H9 (cell line): ENCODE results near the gene MICU1. TPM values are rescaled to one million over a fixed set of nuclear protein-coding genes. Genes with fewer than 3 reads are reported as not detected.

ENCODE experiments used
- DNase-seq: peaks from one replicate; pipeline ENCODE4 v3.0.0-alpha.2; 2017
- H2AFZ ChIP-seq: one replicate; pipeline ENCODE4 v1.6.1; 2013; ENCODE audit warnings: mild to moderate bottlenecking, low read length, control low read depth, moderate library complexity
- H2AK5ac ChIP-seq: 2 replicates; pipeline ENCODE4 v1.6.1; 2013; ENCODE audit warnings: low read length, control low read depth, mixed read lengths; ENCODE audit not compliant: insufficient read length
- H2BK120ac ChIP-seq: one replicate; pipeline ENCODE4 v1.6.1; 2013; ENCODE audit warnings: low read depth, mild to moderate bottlenecking, low read length, control low read depth, inconsistent platforms; ENCODE audit not compliant: poor library complexity, severe bottlenecking
- H2BK12ac ChIP-seq: 2 replicates; pipeline ENCODE4 v1.6.1; 2013; ENCODE audit warnings: low read length, control low read depth, mixed read lengths, low read depth; ENCODE audit not compliant: insufficient read length
- H2BK15ac ChIP-seq: 2 replicates; pipeline ENCODE4 v1.6.1; 2013; ENCODE audit warnings: low read depth, low read length, control low read depth
- H2BK20ac ChIP-seq: one replicate; pipeline ENCODE4 v1.6.1; 2013; ENCODE audit warnings: low read depth, mild to moderate bottlenecking, low read length, control low read depth, inconsistent platforms; ENCODE audit not compliant: poor library complexity, severe bottlenecking
- H2BK5ac ChIP-seq: 2 replicates; pipeline ENCODE4 v1.6.1; 2013; ENCODE audit warnings: low read length, control low read depth, mixed read lengths; ENCODE audit not compliant: insufficient read length
- H3K14ac ChIP-seq: 2 replicates; pipeline ENCODE4 v1.6.1; 2013; ENCODE audit warnings: low read length, control low read depth; ENCODE audit not compliant: insufficient read depth
- H3K18ac ChIP-seq: 2 replicates; pipeline ENCODE4 v1.6.1; 2013; ENCODE audit warnings: low read depth, mild to moderate bottlenecking, mixed read lengths, low read length, control low read depth; ENCODE audit not compliant: insufficient read length
- H3K23ac ChIP-seq: 2 replicates; pipeline ENCODE4 v1.6.1; 2013; ENCODE audit warnings: low read length, control low read depth, mixed read lengths, low read depth; ENCODE audit not compliant: insufficient read length
- H3K23me2 ChIP-seq: 2 replicates; pipeline ENCODE4 v1.6.1; 2013; ENCODE audit warnings: low read depth, mild to moderate bottlenecking, mixed read lengths, low read length, control low read depth; ENCODE audit not compliant: insufficient read length, poor library complexity, severe bottlenecking
- H3K27ac ChIP-seq: 2 replicates; pipeline ENCODE4 v1.5.1; 2013; ENCODE audit warnings: low read length, control low read depth, mixed read lengths, low read depth; ENCODE audit not compliant: insufficient read length
- H3K27me3 ChIP-seq: 2 replicates; pipeline ENCODE4 v1.6.1; 2013; ENCODE audit warnings: low read length, control low read depth, inconsistent platforms; ENCODE audit not compliant: insufficient read depth
- H3K4ac ChIP-seq: 2 replicates; pipeline ENCODE4 v1.6.1; 2013; ENCODE audit warnings: low read depth, mild to moderate bottlenecking, control low read depth, inconsistent platforms, low read length, moderate library complexity
- H3K4me1 ChIP-seq: 2 replicates; pipeline ENCODE4 v1.6.1; 2013; ENCODE audit warnings: low read length, control low read depth, inconsistent platforms; ENCODE audit not compliant: insufficient read depth
- H3K4me2 ChIP-seq: 2 replicates; pipeline ENCODE4 v1.6.1; 2013; ENCODE audit warnings: low read length, control low read depth, mixed read lengths; ENCODE audit not compliant: insufficient read length, insufficient read depth
- H3K56ac ChIP-seq: 2 replicates; pipeline ENCODE4 v1.6.1; 2013; ENCODE audit warnings: low read depth, mild to moderate bottlenecking, mixed read lengths, low read length, control low read depth; ENCODE audit not compliant: insufficient read length
- H3K79me1 ChIP-seq: 2 replicates; pipeline ENCODE4 v1.6.1; 2013; ENCODE audit warnings: low read depth, mild to moderate bottlenecking, moderate library complexity, low read length, control low read depth, inconsistent platforms; ENCODE audit not compliant: insufficient read depth, poor library complexity, severe bottlenecking
- H3K79me2 ChIP-seq: 2 replicates; pipeline ENCODE4 v1.6.1; 2013; ENCODE audit warnings: low read length, control low read depth, inconsistent platforms; ENCODE audit not compliant: insufficient read depth
- H3K9ac ChIP-seq: 2 replicates; pipeline ENCODE4 v1.6.1; 2013; ENCODE audit warnings: low read length, control low read depth, mixed read lengths; ENCODE audit not compliant: insufficient read length; ENCODE audit errors: extremely low read depth
- H3K9me3 ChIP-seq: one replicate; pipeline ENCODE4 v1.6.1; 2013; ENCODE audit warnings: low read depth, low read length, inconsistent platforms; ENCODE audit not compliant: control insufficient read depth
- H3T11ph ChIP-seq: one replicate; pipeline ENCODE4 v1.6.1; 2013; ENCODE audit warnings: mild to moderate bottlenecking, low read length, control low read depth, inconsistent platforms
- H4K20me1 ChIP-seq: one replicate; pipeline ENCODE4 v1.6.1; 2013; ENCODE audit not compliant: control insufficient read depth, insufficient read length, insufficient read depth
- H4K5ac ChIP-seq: 2 replicates; pipeline ENCODE4 v1.6.1; 2013; ENCODE audit warnings: low read depth, mild to moderate bottlenecking, mixed read lengths, low read length, control low read depth; ENCODE audit not compliant: insufficient read length
- H4K8ac ChIP-seq: replicated peaks from 2 replicates; pipeline ENCODE4 v1.6.1; 2013; ENCODE audit warnings: low read length, control low read depth, mixed read lengths, low read depth; ENCODE audit not compliant: insufficient read length
- H4K91ac ChIP-seq: 2 replicates; pipeline ENCODE4 v1.6.1; 2013; ENCODE audit warnings: low read depth, mild to moderate bottlenecking, moderate library complexity, mixed read lengths, low read length, control low read depth; ENCODE audit not compliant: insufficient read length
- H3K27ac Mint-ChIP-seq, 3 experiments: 2 replicates in 2 of 3; 3 replicates in 1 of 3; pipeline ENCODE4 v1.8.0; 2020 to 2021; ENCODE audit warnings: mixed read lengths in 3 of 3, mild to moderate bottlenecking in 1 of 3, moderate library complexity in 1 of 3
- H3K27me3 Mint-ChIP-seq: 2 replicates; pipeline ENCODE4 v1.8.0; 2021; ENCODE audit warnings: low read depth, mild to moderate bottlenecking, moderate library complexity, mixed read lengths
- H3K36me3 Mint-ChIP-seq, 3 experiments: 2 replicates in 2 of 3; 3 replicates in 1 of 3; pipeline ENCODE4 v1.8.0; 2020 to 2021; ENCODE audit warnings: low read depth in 3 of 3, mixed read lengths in 3 of 3; ENCODE audit not compliant: insufficient read depth in 1 of 3
- H3K4me1 Mint-ChIP-seq, 2 experiments: 2 replicates each; pipeline ENCODE4 v1.8.0; 2020; ENCODE audit warnings: mixed read lengths in 2 of 2
- H3K4me3 Mint-ChIP-seq, 2 experiments: 2 replicates in 1 of 2; 3 replicates in 1 of 2; pipeline ENCODE4 v1.8.0; 2020 to 2021; ENCODE audit warnings: mild to moderate bottlenecking in 2 of 2, mixed read lengths in 2 of 2, moderate library complexity in 1 of 2
- H3K9me3 Mint-ChIP-seq, 2 experiments: 2 replicates in 1 of 2; 3 replicates in 1 of 2; pipeline ENCODE4 v1.8.0; 2020; ENCODE audit warnings: mild to moderate bottlenecking in 2 of 2, mixed read lengths in 2 of 2, moderate library complexity in 1 of 2
- WGBS: extraction: QIAGEN DNeasy Blood & Tissue Kit; methylation state at CpG from one replicate; pipeline ENCODE4 v1.1.7; 2013; ENCODE audit warnings: missing lambda C conversion rate, low lambda C conversion rate, mixed read lengths; ENCODE audit not compliant: insufficient read length; ENCODE audit errors: extremely low coverage; 5-methylcytosine and 5-hydroxymethylcytosine counted together
- total RNA-seq: library from RNA; stranded (reverse); gene quantifications from 2 replicates; pipeline ENCODE4 v1.2.1, GENCODE V29; 2021
- TF ChIP-seq, protein P1 (sequence below): fragments of 200-600 bp; sonication (generic); conservative IDR thresholded peaks from 3 replicates; pipeline ENCODE4 v1.8.0; 2021; ENCODE audit warnings: antibody characterized with exemption, mild to moderate bottlenecking

MICU1 gene
- total RNA-seq, 1 experiment from 2014 or later: 33.2 TPM

DNA sequence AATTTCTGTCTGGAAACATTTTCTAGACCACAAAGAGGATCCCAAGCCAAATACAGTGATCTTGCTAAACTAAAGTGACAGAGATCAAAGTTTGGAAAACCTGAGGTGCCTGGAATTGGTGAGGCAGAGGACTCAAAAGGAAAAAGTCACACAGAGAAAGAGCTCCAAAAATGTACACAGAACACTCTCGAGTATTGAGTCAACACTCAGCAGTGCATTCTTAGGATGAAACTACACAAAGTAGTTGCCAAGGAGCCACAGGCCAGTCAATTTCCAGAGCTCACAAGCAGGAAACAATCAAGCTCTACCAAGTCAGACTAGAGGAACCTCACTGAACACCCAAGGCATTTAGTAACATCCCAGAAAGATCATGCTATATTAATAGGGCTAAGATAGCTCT lies 61.3 kb downstream of the MICU1 start:
- Histone ChIP-seq H3K23ac (no peak overlapping the region), H2AFZ (no peak overlapping the region), H2BK120ac (no peak overlapping the region), H3K9me3 (peaks cover 7% of the 10 kb centered on the region), H2BK15ac (no peak overlapping the region), H3K23me2 (no peaks in the 10 kb centered on the region), H3K18ac (no peak overlapping the region), H3K79me2 (no peaks in the 10 kb centered on the region), H3K4me1 (no peaks in the 10 kb centered on the region), H3K27ac (no peak overlapping the region), H2BK12ac (no peak overlapping the region), H3K4me2 (no peak overlapping the region), H4K8ac (no peak overlapping the region), H2AK5ac (no peak overlapping the region), H2BK20ac (no peak overlapping the region), H4K91ac (no peak overlapping the region), H3K79me1 (no peaks in the 10 kb centered on the region), H4K20me1 (no peaks in the 10 kb centered on the region), H3T11ph (no peak overlapping the region), H2BK5ac (no peak overlapping the region), H4K5ac (no peak overlapping the region), H3K14ac (no peak overlapping the region), H3K56ac (no peak overlapping the region), H3K4ac (no peak overlapping the region), H3K27me3 (no peaks in the 10 kb centered on the region), H3K9ac (no peak overlapping the region)
- WGBS: no CpG with 5 or more reads among the region's 1 CpG
- H3K9me3 Mint-ChIP-seq: peaks cover 6 to 8% of the 10 kb centered on the region in 2 experiments
- DNase-seq: no peak
- peaks cover 2 to 3% of the 10 kb centered on the region in 2 experiments; a peak in 2 of 4 replicates for H3K4me1 Mint-ChIP-seq
- peaks cover 36 to 54% (median 50%) of the 10 kb centered on the region in 3 experiments for H3K36me3 Mint-ChIP-seq
- no peaks in the 10 kb centered on the region for H3K27me3 Mint-ChIP-seq
- TF ChIP-seq, protein P1, sequence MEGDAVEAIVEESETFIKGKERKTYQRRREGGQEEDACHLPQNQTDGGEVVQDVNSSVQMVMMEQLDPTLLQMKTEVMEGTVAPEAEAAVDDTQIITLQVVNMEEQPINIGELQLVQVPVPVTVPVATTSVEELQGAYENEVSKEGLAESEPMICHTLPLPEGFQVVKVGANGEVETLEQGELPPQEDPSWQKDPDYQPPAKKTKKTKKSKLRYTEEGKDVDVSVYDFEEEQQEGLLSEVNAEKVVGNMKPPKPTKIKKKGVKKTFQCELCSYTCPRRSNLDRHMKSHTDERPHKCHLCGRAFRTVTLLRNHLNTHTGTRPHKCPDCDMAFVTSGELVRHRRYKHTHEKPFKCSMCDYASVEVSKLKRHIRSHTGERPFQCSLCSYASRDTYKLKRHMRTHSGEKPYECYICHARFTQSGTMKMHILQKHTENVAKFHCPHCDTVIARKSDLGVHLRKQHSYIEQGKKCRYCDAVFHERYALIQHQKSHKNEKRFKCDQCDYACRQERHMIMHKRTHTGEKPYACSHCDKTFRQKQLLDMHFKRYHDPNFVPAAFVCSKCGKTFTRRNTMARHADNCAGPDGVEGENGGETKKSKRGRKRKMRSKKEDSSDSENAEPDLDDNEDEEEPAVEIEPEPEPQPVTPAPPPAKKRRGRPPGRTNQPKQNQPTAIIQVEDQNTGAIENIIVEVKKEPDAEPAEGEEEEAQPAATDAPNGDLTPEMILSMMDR: no peak
- no peak overlapping the region for H3K4me3 Mint-ChIP-seq
- H3K27ac Mint-ChIP-seq: no peak overlapping the region
